GM12872 (cell line): ENCODE measurements around the gene MCC.

ENCODE experiments used
- TF ChIP-seq, protein P1 (sequence below): IDR thresholded peaks from 3 replicates; pipeline ENCODE4 v1.5.1; 2011; ENCODE audit warnings: low read depth, mild to moderate bottlenecking, low read length, moderate library complexity; ENCODE audit not compliant: insufficient read depth

The MCC gene

DNA sequence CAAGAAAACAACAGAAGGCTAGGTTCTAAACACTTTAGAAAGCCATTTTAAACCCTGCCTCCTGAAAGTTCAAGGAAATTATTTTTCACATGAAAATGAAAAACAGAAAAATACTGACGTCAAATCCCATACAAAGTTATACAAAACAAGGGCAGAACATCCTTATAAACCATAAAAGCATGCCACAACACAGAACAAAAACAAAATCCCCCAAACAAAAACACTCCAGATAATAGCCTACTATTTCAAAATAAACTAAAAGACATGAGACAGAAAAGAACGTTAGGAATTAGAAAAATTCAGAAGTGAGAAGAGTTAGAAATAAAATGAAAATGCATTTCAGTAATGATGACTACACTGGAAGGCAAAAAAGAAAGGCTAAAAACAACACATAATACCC lies 338.0 kb downstream of the MCC start:
- TF ChIP-seq, protein P1, sequence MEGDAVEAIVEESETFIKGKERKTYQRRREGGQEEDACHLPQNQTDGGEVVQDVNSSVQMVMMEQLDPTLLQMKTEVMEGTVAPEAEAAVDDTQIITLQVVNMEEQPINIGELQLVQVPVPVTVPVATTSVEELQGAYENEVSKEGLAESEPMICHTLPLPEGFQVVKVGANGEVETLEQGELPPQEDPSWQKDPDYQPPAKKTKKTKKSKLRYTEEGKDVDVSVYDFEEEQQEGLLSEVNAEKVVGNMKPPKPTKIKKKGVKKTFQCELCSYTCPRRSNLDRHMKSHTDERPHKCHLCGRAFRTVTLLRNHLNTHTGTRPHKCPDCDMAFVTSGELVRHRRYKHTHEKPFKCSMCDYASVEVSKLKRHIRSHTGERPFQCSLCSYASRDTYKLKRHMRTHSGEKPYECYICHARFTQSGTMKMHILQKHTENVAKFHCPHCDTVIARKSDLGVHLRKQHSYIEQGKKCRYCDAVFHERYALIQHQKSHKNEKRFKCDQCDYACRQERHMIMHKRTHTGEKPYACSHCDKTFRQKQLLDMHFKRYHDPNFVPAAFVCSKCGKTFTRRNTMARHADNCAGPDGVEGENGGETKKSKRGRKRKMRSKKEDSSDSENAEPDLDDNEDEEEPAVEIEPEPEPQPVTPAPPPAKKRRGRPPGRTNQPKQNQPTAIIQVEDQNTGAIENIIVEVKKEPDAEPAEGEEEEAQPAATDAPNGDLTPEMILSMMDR = no peak

DNA sequence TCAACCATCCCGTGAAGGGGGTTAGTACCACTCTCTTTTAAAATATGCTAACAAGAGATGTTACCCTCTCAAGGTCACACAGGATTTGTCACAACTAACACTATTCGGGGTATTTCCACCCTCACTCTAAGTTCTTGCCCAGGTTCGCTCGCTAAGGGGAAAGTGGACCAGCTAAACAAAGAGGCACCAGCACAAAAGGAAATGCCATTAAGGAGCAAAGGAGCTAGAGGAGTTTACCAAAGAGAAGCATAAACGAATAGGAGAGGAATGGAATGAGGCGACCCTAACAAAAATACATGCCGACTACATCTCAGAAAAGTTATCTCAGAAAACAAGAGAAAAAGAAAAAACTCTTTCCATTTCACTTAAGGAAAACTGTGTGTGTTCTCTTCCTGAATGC lies 340.7 kb downstream of the MCC start:
- TF ChIP-seq, protein P1 = no peak

DNA sequence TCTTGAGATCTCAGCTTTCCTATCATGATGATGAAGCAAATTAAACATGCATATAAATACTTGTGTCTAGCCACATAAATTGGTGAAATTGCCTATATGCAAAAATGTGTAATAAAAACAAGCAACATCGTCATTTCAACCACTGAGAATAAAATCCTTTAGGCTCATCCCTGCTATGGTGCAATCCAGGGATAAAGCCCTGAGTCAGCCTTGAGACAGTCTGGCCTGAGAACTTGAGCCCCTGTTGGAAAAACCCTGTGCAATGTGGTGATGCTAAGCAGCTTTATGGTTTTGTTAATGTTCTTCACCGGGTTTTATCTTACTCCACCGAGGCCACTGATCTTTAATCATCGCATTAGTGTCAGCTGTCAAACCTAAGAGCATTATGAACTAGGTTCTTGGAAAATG lies 341.1 kb downstream of the MCC start:
- TF ChIP-seq, protein P1 = no peak

DNA sequence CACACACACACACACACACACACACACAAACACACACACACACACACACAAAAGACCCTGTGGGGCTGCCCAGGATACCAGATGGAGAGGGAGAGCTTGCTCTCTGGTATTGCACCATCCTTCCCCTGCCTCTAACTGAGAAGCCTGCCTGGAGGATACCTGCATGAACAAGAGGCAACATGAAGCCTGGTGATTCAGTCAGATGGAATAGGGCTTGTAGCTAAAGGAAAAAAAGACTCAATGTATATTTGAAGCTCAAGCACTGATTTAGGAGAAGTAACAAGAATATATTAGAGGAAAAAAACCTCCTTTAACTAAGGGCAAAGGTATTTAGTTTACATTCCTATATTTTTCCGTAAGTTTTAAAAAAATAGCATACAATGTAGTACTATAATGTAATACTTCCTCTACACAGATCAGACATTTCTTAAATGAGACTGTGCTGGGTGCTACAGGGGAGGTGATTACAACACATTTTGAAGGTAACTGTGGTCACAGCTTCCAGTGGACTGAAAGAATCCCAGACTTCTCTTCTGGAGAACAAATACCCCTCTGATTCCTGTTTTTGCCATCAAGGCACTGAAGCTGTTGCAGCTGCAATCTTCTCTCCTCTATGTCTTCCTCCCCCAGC lies 342.4 kb downstream of the MCC start:
- TF ChIP-seq, protein P1 = no peak

GRCh38 chr5:113142186-113142585 lies 346.1 kb downstream of the MCC start:
- TF ChIP-seq, protein P1 = no peak

- TF ChIP-seq, protein P1 = no peak
These were observed 347.2 kb downstream of the MCC start for GRCh38 chr5:113140837-113141671.

- TF ChIP-seq, protein P1 = no peak
These were observed 354.9 kb downstream of the MCC start for GRCh38 chr5:113133211-113133975.
